IPS-11a (cell line): ENCODE results near the gene WFS1.

Source experiments
- H3K4me3 ChIP-seq: one replicate; pipeline ENCODE4 v1.5.1; 2013; ENCODE audit warnings: low read depth, low read length, control low read depth

WFS1 gene

DNA sequence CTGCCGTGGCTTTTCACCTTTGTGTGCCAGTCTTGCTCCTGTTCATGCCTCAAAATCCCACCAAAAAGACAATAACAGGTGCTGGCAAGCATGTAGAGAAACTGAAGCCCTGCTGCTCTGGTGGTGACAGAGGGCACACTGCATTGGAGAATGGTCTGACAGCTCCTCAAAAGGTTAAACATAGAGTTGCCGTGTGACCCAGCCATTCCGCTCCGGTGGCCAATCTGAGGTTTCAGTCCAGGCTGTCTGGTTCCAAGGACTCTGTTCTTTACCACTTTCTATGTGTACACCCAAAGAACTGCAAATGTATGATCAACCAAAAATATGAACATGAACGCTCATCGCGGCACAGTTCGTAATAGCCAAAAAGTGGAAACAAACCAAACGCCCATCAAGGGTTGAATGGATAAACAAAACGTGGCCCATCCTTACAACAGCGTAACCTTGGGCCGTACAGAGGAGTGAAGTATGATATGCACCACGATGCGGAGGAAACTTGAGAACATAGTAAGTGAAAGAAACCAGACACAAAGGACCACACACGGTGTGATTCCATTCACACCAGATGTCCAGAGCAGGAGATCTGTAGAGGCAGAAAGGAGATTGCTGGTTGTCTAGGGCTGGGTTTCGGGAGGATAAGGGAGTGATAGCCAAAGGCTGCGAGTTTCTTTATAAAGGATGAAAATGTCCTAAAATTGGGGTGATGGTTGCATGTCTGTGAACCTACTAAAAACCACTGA, 33.6 kb upstream of the WFS1 start:
- H3K4me3 ChIP-seq, result no peak overlapping the region

GRCh38 chr4:6236816-6237390, 32.7 kb upstream of the WFS1 start:
- no peak overlapping the region for H3K4me3 ChIP-seq

GRCh38 chr4:6239486-6239885, 30.2 kb upstream of the WFS1 start:
- H3K4me3 ChIP-seq, result no peak overlapping the region

GRCh38 chr4:6239968-6240367, 29.7 kb upstream of the WFS1 start:
- H3K4me3 ChIP-seq, result no peak overlapping the region

DNA sequence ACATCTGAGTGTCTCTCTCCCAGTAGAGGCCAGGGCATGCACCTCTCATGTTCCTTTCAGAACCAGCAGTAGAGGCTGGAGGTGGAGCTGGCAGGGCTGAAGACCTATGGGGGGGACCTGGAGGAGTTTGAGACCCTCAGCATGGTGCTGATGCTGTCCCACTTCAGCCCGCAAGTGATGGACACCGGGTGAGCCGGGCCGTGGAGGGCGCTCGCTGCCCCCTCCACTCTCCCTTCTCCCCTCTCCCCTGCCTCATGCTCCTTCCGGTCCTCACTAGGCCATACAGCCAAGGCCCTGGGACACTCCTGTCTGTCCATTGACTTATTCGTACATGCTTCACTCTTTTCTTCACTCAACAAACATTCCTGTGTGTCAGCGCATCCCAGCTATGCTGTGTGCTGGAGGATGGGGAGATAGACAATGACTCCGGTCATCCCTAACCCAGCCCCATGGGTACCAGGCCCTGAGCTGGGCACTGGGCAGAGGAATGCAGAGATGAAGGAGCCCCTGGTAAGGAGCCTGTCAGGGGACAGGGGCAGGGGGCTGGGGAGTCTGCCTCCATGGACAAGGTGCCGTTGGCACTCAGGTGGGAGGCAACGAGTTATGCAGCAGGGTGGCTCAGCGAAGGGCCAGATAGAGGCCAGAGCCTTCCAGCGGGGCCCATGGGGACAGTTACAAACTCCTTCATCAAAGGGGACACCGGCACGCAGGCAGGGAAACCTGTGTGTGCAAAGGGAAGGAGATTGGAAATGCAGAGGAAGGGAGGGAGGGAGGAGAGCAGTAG, 28.4 kb upstream of the WFS1 start:
- H3K4me3 ChIP-seq, result no peak overlapping the region

- no peak overlapping the region for H3K4me3 ChIP-seq
Observed at GRCh38 chr4:6242271-6243029, 27.2 kb upstream of the WFS1 start.

DNA sequence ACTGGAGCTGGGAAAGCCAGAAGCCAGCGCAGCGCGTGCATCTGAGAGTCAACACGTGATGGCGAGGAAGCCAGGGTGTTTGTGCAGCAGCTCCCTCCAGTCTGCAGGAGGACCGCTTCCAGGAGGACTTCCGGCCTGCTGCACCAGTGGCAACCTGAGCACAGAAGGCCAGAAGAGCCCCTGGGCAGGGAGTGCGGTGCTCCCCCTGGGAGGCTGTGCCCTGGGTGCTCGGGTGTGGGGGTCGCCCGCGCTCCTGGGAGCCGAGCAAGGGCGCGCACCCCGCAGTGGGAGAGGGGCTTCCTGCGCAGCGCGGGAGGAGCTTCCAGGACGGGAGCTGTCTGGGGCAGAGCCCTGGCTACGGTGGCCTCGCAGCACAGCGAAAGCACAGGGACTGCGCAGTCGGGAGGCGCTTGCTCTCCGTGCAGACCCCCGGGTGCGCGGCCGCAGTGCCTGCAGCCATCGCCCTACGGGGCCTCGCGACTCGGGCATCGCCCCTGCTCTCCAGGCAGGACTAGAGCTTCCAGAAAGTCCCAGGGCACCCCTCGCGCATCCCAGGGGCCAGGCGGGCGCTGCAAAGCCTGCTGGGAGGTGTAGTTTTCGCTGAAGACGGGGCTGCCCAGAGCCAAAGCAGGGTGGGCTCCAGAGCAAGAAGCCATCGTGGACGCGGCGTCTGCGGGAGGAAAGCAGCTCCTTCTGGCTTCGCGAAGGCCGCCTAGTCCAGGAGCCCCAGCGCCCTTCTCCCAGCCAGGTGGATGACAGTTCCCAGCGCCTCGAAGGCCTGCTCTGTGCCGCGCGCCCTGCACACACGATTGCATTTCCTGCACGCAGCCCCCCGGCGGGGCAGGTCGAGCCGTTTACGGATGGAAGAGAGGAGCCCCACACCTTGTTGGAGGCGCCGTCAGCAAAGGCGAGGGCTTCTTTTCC, 24.1 kb upstream of the WFS1 start:
- peak overlapping the region; percentile 47 for H3K4me3 ChIP-seq

DNA sequence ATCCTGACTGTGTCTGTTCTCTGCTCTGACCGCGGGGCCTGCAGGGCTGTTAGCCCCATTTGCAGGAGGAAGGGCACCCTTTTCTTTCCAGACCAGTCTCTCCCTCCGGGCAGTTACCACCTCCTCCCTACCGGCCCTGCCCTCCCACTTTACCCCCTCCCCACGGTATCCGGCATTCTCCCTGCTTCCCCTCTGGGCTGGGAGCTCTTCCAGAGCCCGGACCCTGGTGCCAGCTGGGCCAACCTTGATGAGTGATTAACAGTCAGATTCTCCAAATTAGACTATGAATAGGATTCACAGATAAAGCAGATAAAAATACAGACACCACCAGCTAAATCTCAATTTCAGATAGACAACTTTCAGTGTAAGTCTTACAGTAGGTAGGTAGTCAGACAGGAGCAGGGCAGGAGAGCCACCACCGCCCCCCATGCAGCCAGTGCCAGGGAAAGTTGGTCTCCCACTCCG, 23.4 kb upstream of the WFS1 start:
- peak overlapping the region; percentile 47 for H3K4me3 ChIP-seq

DNA sequence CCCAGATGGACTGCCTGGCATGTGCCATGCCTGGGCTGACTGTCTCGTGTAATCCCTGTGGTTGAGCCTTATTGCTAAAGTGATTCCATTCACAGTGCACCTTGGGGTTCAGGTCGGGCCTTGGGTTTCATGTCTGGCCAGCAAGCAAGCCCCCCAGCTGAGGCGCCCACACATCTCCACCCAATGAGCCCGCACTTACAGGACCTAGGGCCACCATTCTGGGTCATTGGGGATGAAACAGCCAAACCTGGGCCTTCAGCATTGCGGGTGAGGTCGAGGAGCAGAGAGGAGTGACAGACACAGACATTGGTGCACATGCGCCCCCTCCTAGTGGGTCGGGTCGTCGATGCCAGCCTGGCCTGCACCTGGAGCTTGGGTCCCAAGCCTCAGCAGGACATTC, 21.3 kb upstream of the WFS1 start:
- no peak overlapping the region for H3K4me3 ChIP-seq

DNA sequence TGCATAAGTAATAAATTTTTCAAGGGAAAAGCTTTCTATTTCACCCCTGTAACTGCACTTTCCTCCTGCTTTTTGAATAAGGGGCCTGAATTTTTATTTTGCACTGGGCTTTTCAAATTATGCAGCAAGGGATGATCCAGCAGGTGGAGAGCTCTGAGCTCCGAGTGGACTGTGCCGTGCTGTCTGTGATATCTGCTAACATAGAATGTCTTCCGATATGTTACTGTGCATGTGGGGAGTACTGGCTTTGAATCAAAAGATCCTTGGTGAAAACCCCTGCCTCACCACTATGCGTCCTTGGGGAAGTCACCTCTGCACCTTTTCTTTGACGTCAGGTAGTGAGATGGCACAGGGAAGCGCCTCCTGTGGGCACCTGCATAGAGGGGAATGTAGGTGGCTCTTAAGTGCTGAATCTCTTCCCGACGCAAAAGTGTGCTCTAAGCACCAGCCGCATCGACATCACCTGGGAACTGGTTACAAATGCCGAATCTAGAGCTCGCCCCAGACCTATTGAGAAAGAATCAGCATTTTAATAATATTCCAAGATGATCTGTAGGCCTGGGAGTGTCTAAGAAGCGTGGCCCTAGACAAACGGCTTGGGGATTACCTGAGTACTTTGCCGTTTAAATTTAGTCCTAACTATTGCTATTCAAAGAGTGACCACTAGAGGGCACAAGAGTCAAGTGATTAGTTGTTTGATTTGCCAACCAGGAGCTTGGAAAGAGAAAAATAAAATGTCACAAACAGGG, 19.2 kb upstream of the WFS1 start:
- no peak overlapping the region for H3K4me3 ChIP-seq

- no peak overlapping the region for H3K4me3 ChIP-seq
Observed at GRCh38 chr4:6250984-6251295, 18.7 kb upstream of the WFS1 start.

- no peak overlapping the region for H3K4me3 ChIP-seq
Observed at GRCh38 chr4:6251365-6251764, 18.3 kb upstream of the WFS1 start.

DNA sequence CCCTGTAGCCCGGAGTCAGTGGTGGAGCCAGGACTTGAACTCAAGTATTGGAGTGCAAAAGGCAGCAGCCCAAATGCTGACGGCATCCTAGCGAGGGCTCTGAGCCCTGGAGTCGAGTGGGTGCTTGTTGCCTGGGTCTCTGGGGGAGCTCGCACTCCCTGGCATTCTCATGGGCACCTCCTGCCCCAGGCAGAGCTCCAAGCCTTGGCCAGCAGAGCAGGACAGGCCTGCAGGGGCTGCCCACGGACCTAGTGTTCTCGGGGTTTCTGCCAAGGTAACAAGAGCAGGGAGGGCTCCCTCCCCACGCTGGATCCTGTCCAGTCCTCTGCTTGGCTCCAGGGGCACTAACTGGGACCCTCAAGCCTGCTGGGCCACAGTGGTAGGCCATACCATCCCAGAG, 17.6 kb upstream of the WFS1 start:
- H3K4me3 ChIP-seq, result no peak overlapping the region

GRCh38 chr4:6253111-6253510, 16.5 kb upstream of the WFS1 start:
- no peak overlapping the region for H3K4me3 ChIP-seq

DNA sequence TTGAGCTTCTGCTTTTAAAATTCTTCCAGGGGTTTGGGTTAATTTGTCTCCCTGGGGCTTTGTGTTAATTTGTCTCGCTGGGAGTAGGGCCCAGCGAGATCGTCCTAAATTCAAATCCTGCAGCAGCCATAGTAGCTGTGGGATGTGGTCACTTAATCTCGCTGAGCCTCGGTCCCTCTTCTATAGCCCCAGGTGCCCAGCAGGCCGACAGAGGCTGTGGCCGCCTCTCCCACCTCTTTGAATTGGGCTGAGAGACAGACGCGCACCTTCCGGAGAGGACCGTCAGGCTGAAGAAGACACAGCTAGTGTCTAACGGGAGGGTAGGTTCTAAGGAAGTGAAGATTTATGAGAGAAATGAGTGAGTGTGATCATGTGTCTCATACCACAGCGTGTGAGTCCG, 15.7 kb upstream of the WFS1 start:
- H3K4me3 ChIP-seq, result no peak overlapping the region

GRCh38 chr4:6256141-6256540, 13.5 kb upstream of the WFS1 start:
- H3K4me3 ChIP-seq, result no peak overlapping the region

DNA sequence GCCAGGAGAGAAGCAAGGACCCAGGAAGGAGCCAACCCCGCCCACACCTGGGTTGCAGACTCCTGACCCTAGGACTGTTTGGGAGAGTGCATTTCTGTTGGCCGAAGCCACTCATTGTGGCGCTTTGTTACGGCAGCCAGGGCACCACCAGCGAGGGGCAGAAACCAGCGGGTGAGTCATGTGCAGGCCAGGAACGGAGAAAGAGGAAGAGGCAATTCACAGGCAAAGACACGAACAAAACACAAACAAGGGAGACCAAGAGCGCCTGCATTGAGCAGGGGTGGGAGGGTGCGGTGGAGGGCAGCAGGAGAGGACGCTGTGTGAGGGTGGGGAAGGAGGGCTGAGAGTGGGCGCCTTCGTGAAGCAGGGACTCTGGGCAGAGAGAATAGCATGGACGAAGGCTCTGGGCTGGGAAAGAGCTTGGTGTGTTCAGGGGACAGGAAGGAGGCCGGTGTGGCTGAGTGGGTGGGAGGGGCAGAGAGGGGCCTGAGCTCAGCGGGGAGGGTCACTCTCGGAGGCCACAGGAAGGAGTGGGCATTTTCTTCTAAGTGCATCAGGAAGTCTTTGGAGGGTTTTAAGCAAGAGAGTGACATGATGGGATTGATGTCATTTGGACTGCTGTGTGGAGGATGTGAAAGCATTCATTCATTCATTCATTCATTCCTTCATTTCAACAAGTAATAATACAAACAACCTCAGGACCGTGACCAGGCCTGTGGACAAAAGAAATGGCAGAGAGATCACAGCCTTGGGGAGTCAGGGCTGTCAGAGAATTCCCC, 12.2 kb upstream of the WFS1 start:
- H3K4me3 ChIP-seq, result no peak overlapping the region

DNA sequence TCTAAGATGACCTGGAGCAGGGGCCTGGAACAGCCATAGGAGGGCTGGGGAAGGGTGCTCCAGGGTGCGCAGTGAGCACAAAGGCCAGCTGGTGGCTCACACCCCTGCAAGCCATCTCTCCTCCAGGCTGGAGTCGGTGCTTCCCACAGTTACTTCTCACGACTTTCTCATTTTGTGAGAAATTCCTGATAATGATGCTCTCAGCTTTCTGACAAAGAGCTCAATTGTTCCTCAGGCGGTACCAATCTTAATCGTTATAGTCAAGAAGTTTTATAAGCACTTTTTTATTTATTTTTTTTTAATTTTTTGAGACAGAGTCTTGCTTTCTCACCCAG, 11.7 kb upstream of the WFS1 start:
- H3K4me3 ChIP-seq, result no peak overlapping the region

DNA sequence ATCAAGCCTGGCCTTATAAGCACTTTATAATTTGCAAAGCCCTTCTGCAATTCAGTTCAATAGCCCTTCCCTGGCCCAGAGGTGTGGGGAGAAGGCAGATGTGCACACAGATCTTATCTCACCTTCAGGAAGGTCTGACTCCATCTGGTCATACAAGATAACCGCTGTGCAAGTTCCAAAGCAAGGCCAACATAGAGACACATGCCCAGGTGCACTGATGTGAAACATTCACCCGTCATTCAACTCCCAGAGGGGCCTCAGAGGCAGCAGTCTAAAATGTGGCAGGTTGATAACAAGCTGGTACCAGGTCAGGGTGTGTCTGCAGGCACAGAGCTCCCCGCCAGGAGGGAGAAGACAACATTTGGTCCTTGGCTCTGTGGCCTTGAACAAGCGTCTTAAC, 10.9 kb upstream of the WFS1 start:
- no peak overlapping the region for H3K4me3 ChIP-seq
